Kidney (tissue), 14 donors: Measurements from ENCODE around the gene OSBP2. TPM values are rescaled to one million over a fixed set of nuclear protein-coding genes. Genes with fewer than 3 reads are reported as not detected.

Experiments
- DNase-seq, 5 donors: peaks; one replicate each; pipeline ENCODE4 v3.0.0-alpha.2; 2013 to 2020
- FAIRE-seq: peaks from 2 replicates; lab custom pipeline; 2012; peaks lifted over from hg19 to GRCh38; lab: Jason Lieb, UNC
- H3K27ac ChIP-seq, 2 donors: one replicate each; pipeline ENCODE4 v1.7.0; 2013; ENCODE audit warnings: low read depth in 2 of 2, low read length in 2 of 2, inconsistent platforms in 1 of 2
- H3K27me3 ChIP-seq: one replicate; pipeline ENCODE4 v1.7.1; 2013; ENCODE audit warnings: low read length, inconsistent platforms; ENCODE audit not compliant: control insufficient read depth, insufficient read depth
- H3K36me3 ChIP-seq, 3 donors: one replicate each; pipeline versions ENCODE4 v1.7.0 to v1.7.1; 2013; ENCODE audit warnings: low read length in 3 of 3, control low read depth in 1 of 3, inconsistent platforms in 1 of 3; ENCODE audit not compliant: insufficient read depth in 3 of 3, control insufficient read depth in 2 of 3
- H3K4me1 ChIP-seq, 3 donors: one replicate each; pipeline versions ENCODE4 v1.7.0 to v1.7.1; 2013; ENCODE audit warnings: low read length in 3 of 3, inconsistent platforms in 1 of 3, low read depth in 1 of 3; ENCODE audit not compliant: control insufficient read depth in 2 of 3, insufficient read depth in 2 of 3
- H3K4me3 ChIP-seq, 3 donors: one replicate each; pipeline versions ENCODE4 v1.7.0 to v1.8.1; 2013; ENCODE audit warnings: low read length in 3 of 3, control low read depth in 1 of 3, inconsistent platforms in 1 of 3
- H3K9ac ChIP-seq, 3 donors: one replicate each; pipeline versions ENCODE4 v1.7.0 to v1.7.1; 2013; ENCODE audit warnings: low read length in 3 of 3, control low read depth in 1 of 3, inconsistent platforms in 1 of 3
- H3K9me3 ChIP-seq, 3 donors: one replicate each; pipeline versions ENCODE4 v1.7.0 to v1.7.1; 2013; ENCODE audit warnings: low read length in 3 of 3, control low read depth in 1 of 3, inconsistent platforms in 1 of 3; ENCODE audit not compliant: control insufficient read depth in 2 of 3, insufficient read depth in 1 of 3
- CTCF ChIP-seq: IDR thresholded peaks from 3 replicates; pipeline ENCODE4 v1.5.1; 2012; ENCODE audit warnings: mild to moderate bottlenecking, moderate library complexity, borderline replicate concordance; ENCODE audit not compliant: insufficient read depth; ENCODE audit errors: extremely low read depth
- intact Hi-C: fragments of 100-400 bp; cut with DNase I; formaldehyde crosslinking; loops from one replicate; pipeline ENCODE4 v1.11.1; 2022
- polyA plus RNA-seq: library from polyadenylated mRNA; stranded (reverse); fragments of 350-450 nt; fragmentation: Illumina TruSeq; extraction: RNeasy Lipid Tissue Mini Kit (QIAGEN cat#74804); gene quantifications from one replicate; pipeline ENCODE4 v1.2.3, GENCODE V29; 2014; ENCODE audit warnings: low read depth, low replicate concordance; ENCODE audit not compliant: insufficient read depth
- total RNA-seq: library from RNA; stranded (reverse); fragmentation: NEBNext Ultra II Directional; extraction: Animal tissue kit (Norgen Biotek cat#: 25700); gene quantifications from one replicate; pipeline ENCODE4 v1.2.1, GENCODE V29; 2021
- donor health status: control.
- donor health status: control.
- donor health status: control.
- donor health status: control.
- donor health status: control.
- donor health status: DM: yes; HTN: yes; CAD: no.
- donor health status: Normal renal cell carcinoma (clear cell type).

The OSBP2 gene
- total and polyA plus RNA-seq, 2 donors from 2014 or later: 3.4 to 4.0 TPM

- Histone ChIP-seq H3K36me3 (no peaks in the 10 kb centered on the region), H3K9ac (no peak overlapping the region), H3K27me3 (no peaks in the 10 kb centered on the region), H3K9me3 (no peaks in the 10 kb centered on the region), H3K4me1 (no peaks in the 10 kb centered on the region), H3K4me3 (no peak overlapping the region), H3K27ac (no peak overlapping the region)
- DNase-seq: peak in 2 of 5 donors; percentile 31 to 42
- no peak for TF ChIP-seq CTCF
- intact Hi-C loops: no loop called here
- no peak for FAIRE-seq
Measured at GRCh38 chr22:30871391-30872284, 177.0 kb downstream of the OSBP2 start.

- FAIRE-seq: no peak
- Histone ChIP-seq H3K4me1 (no peaks in the 10 kb centered on the region), H3K4me3 (no peak overlapping the region), H3K9me3 (no peaks in the 10 kb centered on the region), H3K36me3 (no peaks in the 10 kb centered on the region), H3K27me3 (no peaks in the 10 kb centered on the region), H3K27ac (no peak overlapping the region), H3K9ac (no peak overlapping the region)
- intact Hi-C loops: no loop called here
- peak; percentile 9 to 65 (median 19) for DNase-seq
- TF ChIP-seq CTCF: no peak
Measured at GRCh38 chr22:30872285-30873041, 177.8 kb downstream of the OSBP2 start.

GRCh38 chr22:30873086-30873650 lies 178.5 kb downstream of the OSBP2 start:
- Histone ChIP-seq H3K27me3 (no peaks in the 10 kb centered on the region), H3K9me3 (no peaks in the 10 kb centered on the region), H3K9ac (no peak overlapping the region), H3K27ac (no peak overlapping the region), H3K36me3 (no peaks in the 10 kb centered on the region), H3K4me1 (no peaks in the 10 kb centered on the region), H3K4me3 (no peak overlapping the region)
- no peak for TF ChIP-seq CTCF
- FAIRE-seq (no peak), DNase-seq (peak in 1 of 5 donors; percentile 14)
- intact Hi-C loops: no loop called here
